Stimulated activated CD4-positive, alpha-beta T cell treated with anti-CD3 and anti-CD28 coated beads, Interleukin-4, amount 100 ng/mL, for 1 hour (primary cell): ENCODE data around the gene GPC5.

Experiments used
- DNase-seq: peaks from one replicate; pipeline ENCODE4 v3.0.0-alpha.2; 2020

GPC5 gene

GRCh38 chr13:91464336-91464735 is 65.9 kb downstream of the GPC5 start:
- no peak for DNase-seq

- DNase-seq = no peak
Observed at GRCh38 chr13:91467236-91467635, 68.8 kb downstream of the GPC5 start.

GRCh38 chr13:91468301-91468700 is 69.9 kb downstream of the GPC5 start:
- no peak for DNase-seq

GRCh38 chr13:91470084-91470621 is 71.7 kb downstream of the GPC5 start:
- DNase-seq = no peak

GRCh38 chr13:91470681-91471080 is 72.3 kb downstream of the GPC5 start:
- no peak for DNase-seq

GRCh38 chr13:91482427-91482826 is 84.0 kb downstream of the GPC5 start:
- no peak for DNase-seq

GRCh38 chr13:91491980-91492379 is 93.6 kb downstream of the GPC5 start:
- no peak for DNase-seq

GRCh38 chr13:91493442-91493841 is 95.0 kb downstream of the GPC5 start:
- DNase-seq = no peak

GRCh38 chr13:91498298-91498697 is 99.9 kb downstream of the GPC5 start:
- no peak for DNase-seq

GRCh38 chr13:91504216-91504615 is 105.8 kb downstream of the GPC5 start:
- DNase-seq = no peak

GRCh38 chr13:91506759-91507158 is 108.3 kb downstream of the GPC5 start:
- DNase-seq = no peak

GRCh38 chr13:91510058-91510457 is 111.6 kb downstream of the GPC5 start:
- no peak for DNase-seq

- DNase-seq = no peak
Observed at GRCh38 chr13:91513790-91514189, 115.4 kb downstream of the GPC5 start.

- DNase-seq = no peak
Observed at GRCh38 chr13:91516799-91517198, 118.4 kb downstream of the GPC5 start.

GRCh38 chr13:91520952-91521351 is 122.5 kb downstream of the GPC5 start:
- DNase-seq = no peak

- no peak for DNase-seq
Observed at GRCh38 chr13:91523116-91523515, 124.7 kb downstream of the GPC5 start.

GRCh38 chr13:91526543-91527033 is 128.2 kb downstream of the GPC5 start:
- no peak for DNase-seq

GRCh38 chr13:91529739-91530482 is 131.5 kb downstream of the GPC5 start:
- DNase-seq = no peak

- DNase-seq = no peak
Observed at GRCh38 chr13:91531646-91532045, 133.2 kb downstream of the GPC5 start.

- no peak for DNase-seq
Observed at GRCh38 chr13:91533354-91533753, 134.9 kb downstream of the GPC5 start.

GRCh38 chr13:91534996-91535395 is 136.6 kb downstream of the GPC5 start:
- no peak for DNase-seq

- no peak for DNase-seq
Observed at GRCh38 chr13:91537376-91537775, 139.0 kb downstream of the GPC5 start.

GRCh38 chr13:91539286-91540157 is 141.1 kb downstream of the GPC5 start:
- DNase-seq = no peak
